GM19035 (cell line): Measurements from ENCODE around the gene ANTXRL.
"Not testable (repeated sequence)": the region's sequence is repeated elsewhere in the genome, so short reads cannot be mapped to it uniquely, and the experiment has no call there.

ENCODE experiments used
- ATAC-seq: cut with Tn5 transposase; IDR thresholded peaks from one replicate; pipeline ENCODE4 v1.9.1; 2021; ENCODE audit not compliant: unreplicated experiment

Gene ANTXRL

GRCh38 chr10:46254007-46254383 lies 32.8 kb upstream of the ANTXRL start:
- ATAC-seq: no peak

GRCh38 chr10:46254467-46254866 lies 32.3 kb upstream of the ANTXRL start:
- ATAC-seq: no peak

GRCh38 chr10:46255210-46255609 lies 31.6 kb upstream of the ANTXRL start:
- ATAC-seq: not testable (repeated sequence)

GRCh38 chr10:46255801-46256747 lies 30.7 kb upstream of the ANTXRL start:
- ATAC-seq: no peak

- no peak for ATAC-seq
Measured at GRCh38 chr10:46257099-46257498, 29.7 kb upstream of the ANTXRL start.

- not testable (repeated sequence) for ATAC-seq
Measured at GRCh38 chr10:46262906-46263560, 23.8 kb upstream of the ANTXRL start.

- no peak for ATAC-seq
Measured at GRCh38 chr10:46263831-46264268, 22.9 kb upstream of the ANTXRL start.

GRCh38 chr10:46264336-46264735 lies 22.5 kb upstream of the ANTXRL start:
- no peak for ATAC-seq

- ATAC-seq: no peak
Measured at GRCh38 chr10:46264737-46265368, 21.9 kb upstream of the ANTXRL start.

- ATAC-seq: not testable (repeated sequence)
Measured at GRCh38 chr10:46265566-46266305, 21.1 kb upstream of the ANTXRL start.

GRCh38 chr10:46266306-46266985 lies 20.4 kb upstream of the ANTXRL start:
- ATAC-seq: no peak

- no peak for ATAC-seq
Measured at GRCh38 chr10:46267132-46267985, 19.4 kb upstream of the ANTXRL start.

GRCh38 chr10:46268076-46268881 lies 18.5 kb upstream of the ANTXRL start:
- peak; percentile 74 for ATAC-seq

GRCh38 chr10:46269554-46270053 lies 17.2 kb upstream of the ANTXRL start:
- ATAC-seq: not testable (repeated sequence)

GRCh38 chr10:46270086-46270811 lies 16.5 kb upstream of the ANTXRL start:
- ATAC-seq: no peak

GRCh38 chr10:46270963-46271530 lies 15.8 kb upstream of the ANTXRL start:
- not testable (repeated sequence) for ATAC-seq

- ATAC-seq: not testable (repeated sequence)
Measured at GRCh38 chr10:46271795-46272499, 14.8 kb upstream of the ANTXRL start.
